Prostate gland (tissue), 2 donors: ENCODE measurements around the gene SERBP1.

ENCODE experiments used
- POLR2A ChIP-seq: fragments of 450-650 bp; IDR thresholded peaks from one replicate; pipeline ENCODE4 v1.6.1; 2016; ENCODE audit warnings: antibody characterized with exemption, mild to moderate bottlenecking
- POLR2AphosphoS5 ChIP-seq: sonication (generic); formaldehyde crosslinking; IDR thresholded peaks from one replicate; pipeline ENCODE4 v1.6.1; 2017; ENCODE audit warnings: antibody characterized with exemption
- TF ChIP-seq, protein P1 (sequence below), 4 experiments: fragments of 200-600 bp in 2 of 4; fragments of 450-650 bp in 2 of 4; sonication (generic) in 2 of 4; IDR thresholded peaks; 1 replicate in 3 of 4; 2 replicates in 1 of 4; pipeline ENCODE4 v1.5.1; 2016 to 2019; ENCODE audit warnings: antibody characterized with exemption in 4 of 4, mild to moderate bottlenecking in 2 of 4, moderate library complexity in 2 of 4

DNA sequence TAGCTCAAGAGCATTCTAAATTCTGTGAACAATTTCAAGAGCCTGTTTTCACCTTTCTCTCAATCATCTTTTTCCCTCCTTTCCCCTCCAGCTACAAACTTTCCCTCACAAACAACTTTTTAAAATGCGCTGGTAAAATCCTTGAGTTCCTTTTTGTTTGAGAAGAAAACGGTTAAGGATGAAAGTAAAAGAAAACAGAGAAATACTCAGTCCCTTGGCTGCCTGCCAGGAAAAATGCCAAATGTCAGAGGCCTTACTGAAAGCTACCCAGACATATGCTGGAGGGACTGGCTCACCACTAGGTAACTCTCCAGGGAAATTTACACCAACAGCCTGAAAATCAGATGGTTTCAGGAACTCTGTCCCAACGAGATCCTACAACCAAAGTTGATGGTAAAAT is 11.0 kb upstream of the SERBP1 start:
- TF ChIP-seq, protein P1, sequence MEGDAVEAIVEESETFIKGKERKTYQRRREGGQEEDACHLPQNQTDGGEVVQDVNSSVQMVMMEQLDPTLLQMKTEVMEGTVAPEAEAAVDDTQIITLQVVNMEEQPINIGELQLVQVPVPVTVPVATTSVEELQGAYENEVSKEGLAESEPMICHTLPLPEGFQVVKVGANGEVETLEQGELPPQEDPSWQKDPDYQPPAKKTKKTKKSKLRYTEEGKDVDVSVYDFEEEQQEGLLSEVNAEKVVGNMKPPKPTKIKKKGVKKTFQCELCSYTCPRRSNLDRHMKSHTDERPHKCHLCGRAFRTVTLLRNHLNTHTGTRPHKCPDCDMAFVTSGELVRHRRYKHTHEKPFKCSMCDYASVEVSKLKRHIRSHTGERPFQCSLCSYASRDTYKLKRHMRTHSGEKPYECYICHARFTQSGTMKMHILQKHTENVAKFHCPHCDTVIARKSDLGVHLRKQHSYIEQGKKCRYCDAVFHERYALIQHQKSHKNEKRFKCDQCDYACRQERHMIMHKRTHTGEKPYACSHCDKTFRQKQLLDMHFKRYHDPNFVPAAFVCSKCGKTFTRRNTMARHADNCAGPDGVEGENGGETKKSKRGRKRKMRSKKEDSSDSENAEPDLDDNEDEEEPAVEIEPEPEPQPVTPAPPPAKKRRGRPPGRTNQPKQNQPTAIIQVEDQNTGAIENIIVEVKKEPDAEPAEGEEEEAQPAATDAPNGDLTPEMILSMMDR (IDR thresholded peaks at IDR 0.05): no peak
- no peak for TF ChIP-seq POLR2A
- no peak for TF ChIP-seq POLR2AphosphoS5
